HG02678 (cell line): ENCODE data around the gene AP5Z1.
"Not testable (repeated sequence)": the region's sequence is repeated elsewhere in the genome, so short reads cannot be mapped to it uniquely, and the experiment has no call there.

Experiments
- ATAC-seq: cut with Tn5 transposase; IDR thresholded peaks from one replicate; pipeline ENCODE4 v1.9.1; 2021; ENCODE audit warnings: mild to moderate bottlenecking, moderate library complexity; ENCODE audit not compliant: unreplicated experiment

AP5Z1 gene

GRCh38 chr7:4787947-4788626 lies 12.7 kb downstream of the AP5Z1 start:
- no peak for ATAC-seq

- no peak for ATAC-seq
Measured at GRCh38 chr7:4788627-4789189, 13.3 kb downstream of the AP5Z1 start.

GRCh38 chr7:4789194-4790077 lies 14.0 kb downstream of the AP5Z1 start:
- ATAC-seq, result no peak

GRCh38 chr7:4790078-4790465 lies 14.6 kb downstream of the AP5Z1 start:
- no peak for ATAC-seq

- no peak for ATAC-seq
Measured at GRCh38 chr7:4790516-4790991, 15.1 kb downstream of the AP5Z1 start.

- ATAC-seq, result no peak
Measured at GRCh38 chr7:4791101-4791737, 15.8 kb downstream of the AP5Z1 start.

GRCh38 chr7:4791738-4792536 lies 16.5 kb downstream of the AP5Z1 start:
- ATAC-seq, result no peak

GRCh38 chr7:4792537-4793126 lies 17.2 kb downstream of the AP5Z1 start:
- ATAC-seq, result no peak

- ATAC-seq, result not testable (repeated sequence)
Measured at GRCh38 chr7:4793385-4793993, 18.1 kb downstream of the AP5Z1 start.

- not testable (repeated sequence) for ATAC-seq
Measured at GRCh38 chr7:4794171-4794570, 18.7 kb downstream of the AP5Z1 start.

GRCh38 chr7:4794591-4795350 lies 19.3 kb downstream of the AP5Z1 start:
- ATAC-seq, result no peak

- no peak for ATAC-seq
Measured at GRCh38 chr7:4796453-4796852, 21.0 kb downstream of the AP5Z1 start.

GRCh38 chr7:4797858-4798705 lies 22.7 kb downstream of the AP5Z1 start:
- ATAC-seq, result peak; percentile 47

GRCh38 chr7:4798706-4799235 lies 23.3 kb downstream of the AP5Z1 start:
- ATAC-seq, result no peak

GRCh38 chr7:4799508-4800268 lies 24.3 kb downstream of the AP5Z1 start:
- ATAC-seq, result no peak

- ATAC-seq, result no peak
Measured at GRCh38 chr7:4800487-4800886, 25.1 kb downstream of the AP5Z1 start.
